Type B pancreatic cell (in vitro differentiated cells): Measurements from ENCODE around the gene TRPC3. TPM values are rescaled to one million over a fixed set of nuclear protein-coding genes. Genes with fewer than 3 reads are reported as not detected.

Experiments used
- DNase-seq: peaks from one replicate; pipeline ENCODE4 v3.0.0; 2021; ENCODE audit warnings: mixed read lengths; ENCODE audit not compliant: unreplicated experiment; ENCODE audit errors: extremely low spot score
- H3K27ac Mint-ChIP-seq: 2 replicates; pipeline ENCODE4 v1.8.0; 2021; ENCODE audit warnings: mild to moderate bottlenecking, mixed read lengths
- H3K27me3 Mint-ChIP-seq: 2 replicates; pipeline ENCODE4 v1.8.0; 2021; ENCODE audit warnings: mixed read lengths
- H3K36me3 Mint-ChIP-seq: 2 replicates; pipeline ENCODE4 v1.8.0; 2021; ENCODE audit warnings: mixed read lengths
- H3K4me1 Mint-ChIP-seq: one replicate; pipeline ENCODE4 v1.8.0; 2021; ENCODE audit warnings: mixed read lengths; ENCODE audit not compliant: unreplicated experiment
- H3K4me3 Mint-ChIP-seq: 2 replicates; pipeline ENCODE4 v1.8.0; 2021; ENCODE audit warnings: mild to moderate bottlenecking, mixed read lengths
- H3K9me3 Mint-ChIP-seq: 2 replicates; pipeline ENCODE4 v1.8.0; 2021; ENCODE audit warnings: mixed read lengths
- CTCF ChIP-seq: fragments of 200-600 bp; sonication (generic); conservative IDR thresholded peaks from 2 replicates; pipeline ENCODE4 v1.5.0; 2021; ENCODE audit warnings: antibody characterized with exemption, mild to moderate bottlenecking
- total RNA-seq: library from RNA; stranded (reverse); gene quantifications from 2 replicates; pipeline ENCODE4 v1.2.1, GENCODE V29; 2021; ENCODE audit warnings: low replicate concordance

Gene TRPC3
- total RNA-seq, 1 donor from 2014 or later, result 1.0 TPM

DNA sequence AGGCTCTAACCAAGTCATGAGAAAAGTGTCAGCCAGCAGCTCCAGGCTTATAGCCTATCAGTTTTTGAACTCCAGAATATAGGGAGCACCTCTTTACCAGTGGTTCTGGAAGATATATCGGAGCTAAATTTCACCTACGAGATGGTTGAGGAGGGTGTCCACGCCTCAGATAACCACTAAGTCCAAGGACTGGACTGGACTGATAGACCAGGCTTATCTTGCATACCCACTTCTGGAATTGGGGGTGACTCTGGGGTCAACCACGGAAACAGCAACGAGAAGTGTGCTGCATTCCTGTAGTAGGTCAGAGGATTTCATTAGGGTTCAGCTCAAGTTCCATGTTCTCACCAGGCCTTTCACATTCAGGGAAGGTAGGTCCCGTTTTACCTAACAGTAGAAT, 38.6 kb upstream of the TRPC3 start:
- Mint-ChIP-seq H3K36me3 (no peaks in the 10 kb centered on the region), H3K27ac (no peak overlapping the region), H3K9me3 (no peaks in the 10 kb centered on the region), H3K27me3 (peaks cover 23% of the 10 kb centered on the region), H3K4me1 (no peaks in the 10 kb centered on the region), H3K4me3 (no peak overlapping the region)
- DNase-seq, result no peak
- TF ChIP-seq CTCF, result no peak

DNA sequence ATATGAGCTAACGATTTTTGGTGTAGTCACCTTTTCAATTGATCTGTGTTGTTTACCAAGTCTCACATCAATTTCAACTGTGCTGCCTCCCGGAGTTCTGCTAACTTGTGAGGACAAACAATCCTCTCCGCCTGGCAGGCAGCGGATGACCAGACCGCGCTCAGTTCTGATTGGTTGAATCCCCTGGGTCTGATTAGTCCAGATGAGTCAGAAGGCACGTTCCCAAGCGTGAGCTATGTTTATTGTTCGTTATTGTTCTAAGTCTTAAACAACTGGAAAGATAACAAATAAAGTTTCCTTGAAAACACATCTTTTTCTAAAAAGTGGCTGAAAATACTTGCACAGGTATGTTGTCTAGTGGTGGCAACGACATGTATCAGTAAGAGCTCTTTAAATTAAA, 37.9 kb upstream of the TRPC3 start:
- no peak overlapping the region for H3K27ac Mint-ChIP-seq
- H3K36me3 Mint-ChIP-seq, result no peaks in the 10 kb centered on the region
- no peak for DNase-seq
- no peaks in the 10 kb centered on the region for H3K4me1 Mint-ChIP-seq
- peaks cover 20% of the 10 kb centered on the region for H3K27me3 Mint-ChIP-seq
- TF ChIP-seq CTCF, result no peak
- no peak overlapping the region for H3K4me3 Mint-ChIP-seq
- H3K9me3 Mint-ChIP-seq, result no peaks in the 10 kb centered on the region

- Mint-ChIP-seq H3K36me3 (no peaks in the 10 kb centered on the region), H3K27me3 (peaks cover 20% of the 10 kb centered on the region), H3K4me1 (no peaks in the 10 kb centered on the region), H3K9me3 (no peaks in the 10 kb centered on the region), H3K27ac (no peak overlapping the region), H3K4me3 (no peak overlapping the region)
- no peak for TF ChIP-seq CTCF
- no peak for DNase-seq
Measured at GRCh38 chr4:121988950-121989349, 37.1 kb upstream of the TRPC3 start.

GRCh38 chr4:121980643-121981042, 28.8 kb upstream of the TRPC3 start:
- Mint-ChIP-seq H3K27ac (no peak overlapping the region), H3K4me3 (no peak overlapping the region), H3K27me3 (peaks cover 33% of the 10 kb centered on the region), H3K4me1 (peaks cover 6% of the 10 kb centered on the region), H3K36me3 (no peaks in the 10 kb centered on the region), H3K9me3 (peaks cover 4% of the 10 kb centered on the region)
- no peak for TF ChIP-seq CTCF
- no peak for DNase-seq

- Mint-ChIP-seq H3K4me3 (no peak overlapping the region), H3K4me1 (peaks cover 6% of the 10 kb centered on the region), H3K9me3 (peaks cover 4% of the 10 kb centered on the region), H3K36me3 (no peaks in the 10 kb centered on the region), H3K27me3 (peaks cover 41% of the 10 kb centered on the region), H3K27ac (no peak overlapping the region)
- TF ChIP-seq CTCF, result no peak
- DNase-seq, result no peak
Measured at GRCh38 chr4:121978172-121978516, 26.3 kb upstream of the TRPC3 start.
